ENCODE results near the gene MICAL3. TPM values are rescaled to one million over a fixed set of nuclear protein-coding genes. Genes with fewer than 3 reads are reported as not detected.
"Not testable (repeated sequence)": the region's sequence is repeated elsewhere in the genome, so short reads cannot be mapped to it uniquely, and the experiment has no call there.

The MICAL3 gene
- total and polyA plus RNA-seq, 9 donors, result 21.9 to 50.1 (median 32.2) TPM

DNA sequence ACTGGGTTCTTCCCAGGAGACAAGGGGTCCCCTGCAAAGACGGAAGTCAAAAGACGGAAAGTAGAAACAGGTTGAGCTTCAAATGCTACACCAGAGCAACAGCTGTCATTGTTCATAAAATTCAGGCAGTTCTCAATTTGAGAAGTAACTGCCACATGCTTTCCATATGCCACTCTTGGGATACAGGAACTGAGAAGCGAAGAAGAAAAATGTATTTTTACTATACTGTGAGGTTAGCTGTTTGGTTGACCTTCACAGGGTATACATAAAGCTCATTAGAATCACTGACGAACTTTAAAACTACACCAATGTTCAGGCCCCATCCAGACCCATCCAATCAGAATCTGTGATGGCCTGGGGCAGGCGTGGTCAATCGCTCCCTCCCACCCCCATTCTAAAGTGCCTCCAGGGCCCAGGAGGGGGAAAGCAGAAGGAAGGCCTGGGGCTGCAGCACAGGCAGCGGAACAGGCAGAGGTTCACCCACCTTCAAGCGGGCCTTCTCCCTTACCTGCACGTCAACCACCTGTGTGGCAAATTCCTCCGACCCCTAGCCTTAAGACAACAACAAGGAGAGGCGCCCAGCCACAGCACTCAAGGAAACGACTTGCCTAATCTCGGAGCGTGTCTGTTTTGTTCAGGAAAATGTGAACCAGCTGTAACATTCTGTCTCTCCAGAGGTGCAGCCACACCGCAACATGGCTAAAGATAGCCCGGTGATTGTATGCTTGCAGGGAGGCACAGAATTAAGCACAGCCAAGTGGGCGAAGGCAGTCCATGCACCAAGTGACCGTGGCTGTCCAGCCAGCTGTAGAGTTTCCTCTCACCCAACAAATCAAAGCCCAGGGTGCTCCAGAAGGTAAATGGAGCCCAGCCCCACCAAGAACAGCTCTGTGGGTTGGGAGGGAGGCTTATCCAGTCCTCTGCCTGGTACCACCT lies 82.6 kb downstream of the MICAL3 start:
- H3K4me1 ChIP-seq (ENCODE audit: control insufficient read depth, insufficient read depth, low read length), result peaks cover 57% of the 10 kb centered on the region
- no peaks in the 10 kb centered on the region for H3K36me3 ChIP-seq (ENCODE audit: control insufficient read depth, insufficient read depth, low read length)
- peak overlapping the region; percentile 13 for H3K27ac ChIP-seq (ENCODE audit: low read length)
- H3K9me3 ChIP-seq (replicated peaks; ENCODE audit: control insufficient read depth, low read depth, low read length), result no peaks in the 10 kb centered on the region
- no peak for DNase-seq
- no peak overlapping the region for H3K4me3 ChIP-seq (ENCODE audit: low read length)
- H3K27me3 ChIP-seq (ENCODE audit: control insufficient read depth, insufficient read depth, low read length), result no peaks in the 10 kb centered on the region
- 54% methylated on average over 11 of the region's 18 CpGs for WGBS (ENCODE audit: insufficient coverage)

DNA sequence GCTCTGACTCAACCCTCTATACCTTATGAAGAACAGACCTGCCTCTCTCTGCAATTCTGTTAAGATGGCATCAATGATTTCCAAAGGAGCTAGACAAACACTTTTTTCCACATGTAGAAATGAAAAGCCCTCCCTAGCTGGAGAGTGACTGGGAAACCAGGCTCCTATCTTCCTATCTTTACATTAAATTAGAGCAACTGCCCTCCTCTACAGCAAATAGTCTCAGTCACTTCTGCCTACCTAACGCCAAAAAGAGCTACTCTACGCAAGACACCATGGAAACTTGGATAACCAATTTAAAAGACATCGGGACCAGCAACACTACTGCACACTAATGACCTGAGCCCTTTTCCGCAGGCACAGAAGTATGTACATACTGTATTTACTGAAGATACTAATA lies 84.8 kb downstream of the MICAL3 start:
- H3K4me3 ChIP-seq (ENCODE audit: low read length), result no peak overlapping the region
- peaks cover 39% of the 10 kb centered on the region for H3K4me1 ChIP-seq (ENCODE audit: control insufficient read depth, insufficient read depth, low read length)
- 100% methylated on average over 2 of the region's 4 CpGs for WGBS (ENCODE audit: insufficient coverage)
- H3K27me3 ChIP-seq (ENCODE audit: control insufficient read depth, insufficient read depth, low read length), result no peaks in the 10 kb centered on the region
- no peaks in the 10 kb centered on the region for H3K36me3 ChIP-seq (ENCODE audit: control insufficient read depth, insufficient read depth, low read length)
- H3K9me3 ChIP-seq (replicated peaks; ENCODE audit: control insufficient read depth, low read depth, low read length), result no peaks in the 10 kb centered on the region
- H3K27ac ChIP-seq (ENCODE audit: low read length), result no peak overlapping the region
- no peak for DNase-seq

DNA sequence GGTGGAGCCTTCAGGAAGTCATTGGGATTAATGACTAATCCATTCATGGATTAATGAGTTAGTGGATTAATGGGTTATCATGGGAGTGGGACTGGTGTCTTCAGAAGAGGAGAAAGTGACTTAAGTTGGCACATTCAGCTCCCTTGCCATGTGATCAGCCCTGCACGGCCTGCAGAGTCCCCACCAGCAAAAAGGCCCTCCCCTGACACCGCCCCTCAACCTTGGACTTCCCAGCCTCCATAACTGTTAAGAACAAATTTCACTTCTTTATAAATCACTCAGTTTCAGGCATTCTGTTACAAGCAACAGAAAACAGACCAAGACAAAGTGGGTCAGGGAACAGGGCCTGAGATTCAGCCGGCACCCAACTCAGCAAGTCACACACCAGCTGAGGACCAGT lies 85.3 kb downstream of the MICAL3 start:
- no peak for DNase-seq
- Histone ChIP-seq H3K9me3 (replicated peaks; ENCODE audit: control insufficient read depth, low read depth, low read length) (no peaks in the 10 kb centered on the region), H3K4me3 (ENCODE audit: low read length) (no peak overlapping the region), H3K27me3 (ENCODE audit: control insufficient read depth, insufficient read depth, low read length) (no peaks in the 10 kb centered on the region), H3K27ac (ENCODE audit: low read length) (no peak overlapping the region), H3K4me1 (ENCODE audit: control insufficient read depth, insufficient read depth, low read length) (peaks cover 33% of the 10 kb centered on the region), H3K36me3 (ENCODE audit: control insufficient read depth, insufficient read depth, low read length) (no peaks in the 10 kb centered on the region)
- 64% methylated on average over 2 of the region's 3 CpGs for WGBS (ENCODE audit: insufficient coverage)

DNA sequence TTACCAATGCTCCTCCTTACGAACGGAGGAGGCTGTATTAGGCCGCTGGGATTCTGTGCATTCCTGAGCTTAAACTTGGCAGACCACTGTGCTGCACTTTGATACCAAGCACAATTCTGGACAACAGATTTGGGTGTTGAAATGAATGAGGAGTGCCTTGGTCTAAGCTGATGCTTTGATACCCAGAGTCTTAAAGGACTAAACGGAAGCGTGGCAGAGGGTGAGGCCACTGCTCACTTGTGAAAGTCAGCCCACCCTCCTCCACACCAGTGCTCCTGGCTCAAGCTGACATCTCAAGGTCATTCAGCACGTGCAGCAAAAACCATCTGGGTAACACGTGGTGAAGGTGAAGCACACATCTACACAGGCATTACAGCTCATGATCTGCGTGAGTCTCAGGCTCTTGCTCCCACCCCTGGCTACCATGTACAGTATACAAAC lies 85.9 kb downstream of the MICAL3 start:
- Histone ChIP-seq H3K27ac (ENCODE audit: low read length) (no peak overlapping the region), H3K27me3 (ENCODE audit: control insufficient read depth, insufficient read depth, low read length) (no peaks in the 10 kb centered on the region), H3K4me1 (ENCODE audit: control insufficient read depth, insufficient read depth, low read length) (peaks cover 29% of the 10 kb centered on the region), H3K4me3 (ENCODE audit: low read length) (no peak overlapping the region), H3K9me3 (replicated peaks; ENCODE audit: control insufficient read depth, low read depth, low read length) (no peaks in the 10 kb centered on the region), H3K36me3 (ENCODE audit: control insufficient read depth, insufficient read depth, low read length) (no peaks in the 10 kb centered on the region)
- 37% methylated on average over 2 of the region's 8 CpGs for WGBS (ENCODE audit: insufficient coverage)
- DNase-seq, result peak; percentile 41

DNA sequence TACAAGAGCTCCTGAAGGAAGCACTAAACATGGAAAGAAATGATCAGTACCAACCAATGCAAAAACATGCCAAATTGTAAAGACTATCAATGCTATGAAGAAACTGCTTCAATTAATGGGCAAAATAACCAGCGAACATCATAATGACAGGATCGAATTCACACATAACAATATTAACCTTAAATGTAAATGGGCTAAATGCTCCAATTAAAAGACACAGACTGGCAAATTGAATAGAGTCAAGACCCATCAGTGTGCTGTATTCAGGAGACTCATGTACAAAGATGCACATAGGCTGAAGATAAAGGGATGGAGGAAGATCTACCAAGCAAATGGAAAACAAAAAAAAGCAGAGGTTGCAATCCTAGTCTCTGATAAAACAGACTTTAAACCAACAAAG lies 91.9 kb downstream of the MICAL3 start:
- H3K4me3 ChIP-seq (ENCODE audit: low read length); H3K27ac ChIP-seq (ENCODE audit: low read length); DNase-seq; H3K9me3 ChIP-seq (replicated peaks; ENCODE audit: control insufficient read depth, low read depth, low read length); H3K27me3 ChIP-seq (ENCODE audit: control insufficient read depth, insufficient read depth, low read length); H3K36me3 ChIP-seq (ENCODE audit: control insufficient read depth, insufficient read depth, low read length): not testable (repeated sequence)
- no CpG with 5 or more reads among the region's 2 CpGs for WGBS (ENCODE audit: insufficient coverage)
- peaks cover 19% of the 10 kb centered on the region for H3K4me1 ChIP-seq (ENCODE audit: control insufficient read depth, insufficient read depth, low read length)

DNA sequence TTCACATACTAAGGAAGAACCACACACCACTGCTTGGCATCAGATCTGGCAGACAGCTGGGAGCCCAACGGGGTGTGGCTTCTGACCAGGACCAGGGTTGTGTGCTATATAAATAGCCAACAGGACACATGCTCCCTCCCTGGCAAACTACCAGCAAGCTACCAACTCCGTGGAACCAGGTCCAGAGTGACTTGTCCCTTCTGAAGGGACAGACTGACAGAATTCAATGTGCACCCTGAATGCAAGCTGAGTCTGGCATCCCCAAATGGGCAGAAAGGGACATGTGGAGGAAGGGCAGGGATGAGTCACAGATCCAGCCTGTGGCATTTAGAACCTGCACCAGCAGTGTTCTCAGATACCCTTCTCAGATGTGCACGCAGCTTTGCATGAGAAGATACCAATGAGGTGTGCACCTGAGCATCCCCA lies 92.9 kb downstream of the MICAL3 start:
- no peaks in the 10 kb centered on the region for H3K9me3 ChIP-seq (replicated peaks; ENCODE audit: control insufficient read depth, low read depth, low read length)
- WGBS (ENCODE audit: insufficient coverage), result 86% methylated on average over 2 of the region's 3 CpGs
- peaks cover 22% of the 10 kb centered on the region for H3K4me1 ChIP-seq (ENCODE audit: control insufficient read depth, insufficient read depth, low read length)
- H3K27ac ChIP-seq (ENCODE audit: low read length), result peak overlapping the region; percentile 64
- no peaks in the 10 kb centered on the region for H3K27me3 ChIP-seq (ENCODE audit: control insufficient read depth, insufficient read depth, low read length)
- no peaks in the 10 kb centered on the region for H3K36me3 ChIP-seq (ENCODE audit: control insufficient read depth, insufficient read depth, low read length)
- no peak overlapping the region for H3K4me3 ChIP-seq (ENCODE audit: low read length)
- peak; percentile 81 for DNase-seq

DNA sequence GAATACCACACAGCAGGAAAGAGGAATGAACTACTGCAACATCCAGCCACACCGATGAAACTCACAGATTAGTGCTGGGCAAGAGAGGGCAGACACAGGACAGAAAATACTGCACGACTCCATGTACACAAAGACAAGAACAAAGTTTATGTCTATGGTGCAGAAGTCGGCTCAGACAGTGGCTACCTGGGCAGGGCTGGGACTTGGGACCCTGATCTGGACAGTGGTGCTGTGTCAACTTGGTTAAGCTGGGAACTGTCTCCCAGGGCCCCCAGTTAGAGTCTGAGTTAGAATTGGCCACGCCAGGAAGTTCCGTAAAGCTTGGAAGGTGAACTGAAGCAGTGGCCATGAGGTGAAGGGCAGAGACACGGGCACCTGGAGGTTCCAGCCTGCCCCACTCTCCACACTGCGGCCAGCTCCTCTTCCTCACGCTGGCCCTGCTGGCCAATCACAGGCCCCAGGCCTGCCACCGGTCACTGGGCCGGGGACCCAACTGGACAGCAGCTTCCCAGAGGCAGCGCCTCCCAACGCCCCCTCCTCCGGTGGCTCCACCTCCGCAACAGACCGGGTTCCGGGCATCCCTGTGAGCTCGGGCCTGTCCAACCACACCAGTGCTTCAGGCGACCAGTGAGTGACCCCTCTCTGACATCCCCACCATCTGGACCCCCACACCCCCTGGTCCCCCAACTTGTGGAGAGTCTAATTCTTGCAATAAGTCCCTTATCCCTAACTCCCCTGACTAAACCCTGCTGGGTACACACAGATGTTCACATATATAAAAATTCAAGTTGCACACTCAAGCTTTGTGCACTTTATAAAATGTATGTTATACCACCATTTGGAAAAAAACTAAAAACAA lies 93.7 kb downstream of the MICAL3 start:
- Histone ChIP-seq H3K4me1 (ENCODE audit: control insufficient read depth, insufficient read depth, low read length) (peaks cover 27% of the 10 kb centered on the region), H3K36me3 (ENCODE audit: control insufficient read depth, insufficient read depth, low read length) (no peaks in the 10 kb centered on the region), H3K27me3 (ENCODE audit: control insufficient read depth, insufficient read depth, low read length) (no peaks in the 10 kb centered on the region), H3K9me3 (replicated peaks; ENCODE audit: control insufficient read depth, low read depth, low read length) (no peaks in the 10 kb centered on the region), H3K27ac (ENCODE audit: low read length) (peak overlapping the region; percentile 56), H3K4me3 (ENCODE audit: low read length) (no peak overlapping the region)
- WGBS (ENCODE audit: insufficient coverage), result 89% methylated on average over 12 of the region's 18 CpGs
- DNase-seq, result no peak

DNA sequence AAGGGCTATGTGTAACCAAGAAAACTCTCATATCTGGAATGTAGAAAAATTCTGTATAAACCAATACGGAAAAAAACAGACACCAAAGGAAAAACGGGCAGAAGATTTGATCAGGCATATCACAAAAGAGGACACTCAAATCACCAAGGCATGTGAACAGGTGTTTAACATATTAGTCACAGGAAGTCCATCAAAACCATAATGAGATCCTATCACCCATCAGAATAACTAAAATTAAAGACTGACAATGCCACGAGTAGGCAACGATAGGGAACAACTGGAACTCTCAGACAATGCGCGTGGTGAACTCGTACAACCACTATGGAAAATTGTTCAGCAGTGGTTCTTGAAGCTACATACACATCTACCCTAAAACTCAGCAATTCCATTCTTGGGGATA lies 94.5 kb downstream of the MICAL3 start:
- Histone ChIP-seq H3K4me1 (ENCODE audit: control insufficient read depth, insufficient read depth, low read length) (peaks cover 35% of the 10 kb centered on the region), H3K4me3 (ENCODE audit: low read length) (no peak overlapping the region), H3K27ac (ENCODE audit: low read length) (no peak overlapping the region)

DNA sequence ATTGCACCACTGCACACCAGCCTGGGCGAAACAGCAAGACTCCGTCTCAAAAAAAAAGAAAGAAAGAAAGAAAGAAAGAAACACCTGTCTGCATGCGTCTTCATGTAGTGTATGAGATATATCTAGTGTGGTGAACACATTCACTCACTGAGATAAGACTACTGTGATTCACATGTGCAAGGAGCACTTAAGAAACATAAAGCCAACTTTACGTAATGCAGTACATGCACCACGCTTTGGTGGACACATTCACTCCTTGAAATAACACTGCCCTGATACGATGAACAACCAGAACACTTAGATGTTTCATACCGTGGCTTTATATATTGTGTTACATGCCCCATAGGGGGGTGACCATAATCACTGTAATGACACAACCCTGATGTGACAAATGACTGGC lies 96.0 kb downstream of the MICAL3 start:
- no peak overlapping the region for H3K4me3 ChIP-seq (ENCODE audit: low read length)
- WGBS (ENCODE audit: insufficient coverage), result 96% methylated on average over 5 of the region's 7 CpGs
- no peak overlapping the region for H3K27ac ChIP-seq (ENCODE audit: low read length)
- H3K27me3 ChIP-seq (ENCODE audit: control insufficient read depth, insufficient read depth, low read length), result no peaks in the 10 kb centered on the region
- H3K9me3 ChIP-seq (replicated peaks; ENCODE audit: control insufficient read depth, low read depth, low read length), result no peaks in the 10 kb centered on the region
- DNase-seq, result no peak
- H3K36me3 ChIP-seq (ENCODE audit: control insufficient read depth, insufficient read depth, low read length), result no peaks in the 10 kb centered on the region
- peaks cover 49% of the 10 kb centered on the region for H3K4me1 ChIP-seq (ENCODE audit: control insufficient read depth, insufficient read depth, low read length)

More for the DNA sequence above, 94.5 kb downstream of the MICAL3 start:
- Histone ChIP-seq H3K27me3 (ENCODE audit: control insufficient read depth, insufficient read depth, low read length) (no peaks in the 10 kb centered on the region), H3K36me3 (ENCODE audit: control insufficient read depth, insufficient read depth, low read length) (no peaks in the 10 kb centered on the region), H3K9me3 (replicated peaks; ENCODE audit: control insufficient read depth, low read depth, low read length) (no peaks in the 10 kb centered on the region)
- WGBS (ENCODE audit: insufficient coverage), result no CpG with 5 or more reads among the region's 7 CpGs
- no peak for DNase-seq

DNA sequence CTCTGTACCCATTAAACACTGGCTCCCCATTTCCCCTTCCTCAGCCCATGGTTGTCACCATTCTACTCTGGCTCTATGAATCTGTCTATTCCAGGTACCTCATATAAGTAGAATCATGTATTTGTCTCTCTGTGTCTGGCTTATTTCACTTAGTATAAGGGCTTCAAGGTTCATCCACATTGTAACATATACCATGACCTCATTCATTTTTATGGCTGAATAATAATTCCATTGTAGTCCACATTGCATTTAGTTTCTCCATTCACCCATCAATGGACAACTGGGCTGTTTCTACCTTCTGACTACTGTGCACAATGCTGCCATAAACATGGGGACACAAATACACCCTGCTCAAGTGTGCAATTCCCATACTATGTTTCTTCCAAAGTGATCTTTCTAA lies 97.3 kb downstream of the MICAL3 start:
- H3K27me3 ChIP-seq (ENCODE audit: control insufficient read depth, insufficient read depth, low read length), result no peaks in the 10 kb centered on the region
- H3K9me3 ChIP-seq (replicated peaks; ENCODE audit: control insufficient read depth, low read depth, low read length), result no peaks in the 10 kb centered on the region
- no peaks in the 10 kb centered on the region for H3K36me3 ChIP-seq (ENCODE audit: control insufficient read depth, insufficient read depth, low read length)
- H3K4me3 ChIP-seq (ENCODE audit: low read length), result no peak overlapping the region
- H3K27ac ChIP-seq (ENCODE audit: low read length), result no peak overlapping the region
- no peak for DNase-seq
- H3K4me1 ChIP-seq (ENCODE audit: control insufficient read depth, insufficient read depth, low read length), result peaks cover 61% of the 10 kb centered on the region

Measured in muscle of leg (tissue), 11 donors.